Myocyte (in vitro differentiated cells): ENCODE measurements around the gene ZNF587B. TPM values are rescaled to one million over a fixed set of nuclear protein-coding genes. Genes with fewer than 3 reads are reported as not detected.
"Not testable (repeated sequence)": the region's sequence is repeated elsewhere in the genome, so short reads cannot be mapped to it uniquely, and the experiment has no call there.

Source experiments
- DNase-seq: peaks from one replicate; pipeline ENCODE4 v3.0.0-alpha.2; 2012; ENCODE audit warnings: low read depth
- polyA plus RNA-seq: library from polyadenylated mRNA; unstranded; fragments of >200 nt; gene quantifications from one replicate; pipeline ENCODE4 v1.2.1, GENCODE V29; 2012; ENCODE audit warnings: missing spikeins
- total RNA-seq: library from RNA; depleted of rRNA; stranded (reverse); fragments of >200 nt; gene quantifications from 2 replicates; pipeline ENCODE4 v1.2.3, GENCODE V29; 2014

ZNF587B gene
- 4.8 and 5.7 TPM in 2 replicates for total RNA-seq
- polyA plus RNA-seq = 3.1 TPM

- no peak for DNase-seq
Measured at GRCh38 chr19:57830071-57830602, at the start of gene ZNF587B. Gene ZNF587B (plus strand): TSS chr19:57830299. CDS start chr19:57830529, 230 bp downstream.

GRCh38 chr19:57786286-57786685 lies 43.8 kb upstream of the ZNF587B start:
- DNase-seq = no peak

- DNase-seq = no peak
Measured at GRCh38 chr19:57786906-57787305, 43.2 kb upstream of the ZNF587B start.

- no peak for DNase-seq
Measured at GRCh38 chr19:57788114-57788692, 41.9 kb upstream of the ZNF587B start.

- DNase-seq = no peak
Measured at GRCh38 chr19:57789288-57789687, 40.8 kb upstream of the ZNF587B start.

- not testable (repeated sequence) for DNase-seq
Measured at GRCh38 chr19:57796580-57796979, 33.5 kb upstream of the ZNF587B start.

GRCh38 chr19:57800696-57801095 lies 29.4 kb upstream of the ZNF587B start:
- no peak for DNase-seq

- no peak for DNase-seq
Measured at GRCh38 chr19:57802269-57802668, 27.8 kb upstream of the ZNF587B start.

GRCh38 chr19:57803265-57803593 lies 26.9 kb upstream of the ZNF587B start:
- DNase-seq = no peak

- peak; percentile 78 for DNase-seq
Measured at GRCh38 chr19:57803594-57804325, 26.3 kb upstream of the ZNF587B start.

GRCh38 chr19:57807541-57807940 lies 22.6 kb upstream of the ZNF587B start:
- no peak for DNase-seq

- not testable (repeated sequence) for DNase-seq
Measured at GRCh38 chr19:57810410-57811295, 19.4 kb upstream of the ZNF587B start.

- no peak for DNase-seq
Measured at GRCh38 chr19:57812226-57812625, 17.9 kb upstream of the ZNF587B start.

GRCh38 chr19:57812975-57813820 lies 16.9 kb upstream of the ZNF587B start:
- peak; percentile 40 for DNase-seq

GRCh38 chr19:57813919-57814504 lies 16.1 kb upstream of the ZNF587B start:
- DNase-seq = no peak

GRCh38 chr19:57814505-57815246 lies 15.4 kb upstream of the ZNF587B start, which contains the start of gene ZNF552:
Gene ZNF552 (minus strand): TSS chr19:57814913. CDS start chr19:57814743, 170 bp downstream.
- DNase-seq = peak; percentile 90

GRCh38 chr19:57815247-57816075 lies 14.6 kb upstream of the ZNF587B start:
- DNase-seq = no peak

- no peak for DNase-seq
Measured at GRCh38 chr19:57816652-57817051, 13.4 kb upstream of the ZNF587B start.

GRCh38 chr19:57817976-57818375 lies 12.1 kb upstream of the ZNF587B start:
- DNase-seq = no peak
